SH-SY5Y (cell line): ENCODE results near the gene PRKCZ.

Source experiments
- GATA2 ChIP-seq: IDR thresholded peaks from 2 replicates; pipeline ENCODE4 v1.6.1; 2011; ENCODE audit warnings: mild to moderate bottlenecking, low read depth, low read length
- GATA3 ChIP-seq: IDR thresholded peaks from 2 replicates; pipeline ENCODE4 v1.6.1; 2011; ENCODE audit warnings: low read depth, mild to moderate bottlenecking, low read length, moderate library complexity

DNA sequence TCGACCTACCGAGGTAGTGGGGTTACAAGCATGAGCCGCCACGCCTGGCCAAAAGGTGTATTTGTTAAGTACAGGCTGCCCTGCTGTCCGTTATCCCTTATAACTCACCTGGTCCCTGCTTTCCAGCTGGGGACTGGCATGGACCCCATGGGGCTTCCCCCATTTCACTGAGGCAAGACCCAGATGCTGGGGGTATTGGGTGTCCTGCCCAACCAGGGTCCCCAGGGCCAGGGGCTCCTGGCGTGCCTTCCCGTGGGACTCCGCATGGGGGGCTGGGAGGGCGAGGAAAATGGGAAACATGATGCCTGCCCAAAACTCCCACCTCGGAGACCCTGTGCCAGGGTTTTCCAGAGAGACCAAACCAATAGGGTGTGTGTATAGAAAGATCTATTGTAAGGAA lies 79.9 kb downstream of the PRKCZ start:
- TF ChIP-seq GATA2 (no peak), GATA3 (no peak)
